ENCODE results near the gene PCCA.

DNA sequence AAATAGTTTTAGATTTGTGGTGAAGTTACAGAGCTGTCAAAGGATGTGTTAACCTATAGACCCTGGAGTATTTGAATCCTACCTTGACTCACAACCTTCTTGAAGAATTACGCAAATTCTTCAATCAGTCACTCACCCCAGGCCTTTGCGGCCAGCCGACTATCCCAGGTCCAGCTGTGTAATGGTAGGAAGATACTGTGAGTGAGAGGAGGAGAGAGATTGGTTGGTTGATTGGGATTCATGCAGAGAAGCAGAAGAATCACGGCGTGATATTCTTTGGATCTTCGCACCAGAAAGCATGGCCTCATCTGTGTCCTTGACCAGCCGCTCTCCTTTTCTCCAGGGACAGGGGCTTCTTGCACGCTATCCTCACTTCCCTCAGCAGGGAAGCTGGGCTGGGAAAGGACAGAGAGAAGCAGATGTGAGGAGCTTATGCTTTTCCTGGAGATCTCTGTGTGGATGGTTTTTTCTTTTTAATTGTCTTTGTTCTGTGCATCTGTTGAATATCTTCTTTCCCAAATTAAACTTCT, 250.6 kb downstream of the PCCA start:
- TF ChIP-seq POLR2A (IDR thresholded peaks at IDR 0.05; ENCODE audit: low read depth, low read length) (no peak), TAF1 (IDR thresholded peaks at IDR 0.05; ENCODE audit: borderline replicate concordance, low read depth, low read length) (no peak), POLR2AphosphoS5 (IDR thresholded peaks at IDR 0.05; ENCODE audit: low read depth, low read length) (no peak)

Measured in GM12892 (cell line).